Measurements from ENCODE around the gene OAF.
"Not testable (repeated sequence)": the region's sequence is repeated elsewhere in the genome, so short reads cannot be mapped to it uniquely, and the experiment has no call there.

The OAF gene

GRCh38 chr11:120210626-120211521 is at the start of gene OAF:
OAF (plus strand) TSS chr11:120211032; CDS start chr11:120211280, 248 bp downstream.
- no peak for FAIRE-seq

- FAIRE-seq: no peak
These were observed 43.2 kb upstream of the OAF start for GRCh38 chr11:120167659-120168058.

GRCh38 chr11:120168108-120168959 is 42.5 kb upstream of the OAF start:
- FAIRE-seq: no peak

GRCh38 chr11:120168960-120169681 is 41.7 kb upstream of the OAF start:
- FAIRE-seq: no peak

- FAIRE-seq: no peak
These were observed 40.7 kb upstream of the OAF start for GRCh38 chr11:120169981-120170698.

- no peak for FAIRE-seq
These were observed 40.0 kb upstream of the OAF start for GRCh38 chr11:120170741-120171261.

DNA sequence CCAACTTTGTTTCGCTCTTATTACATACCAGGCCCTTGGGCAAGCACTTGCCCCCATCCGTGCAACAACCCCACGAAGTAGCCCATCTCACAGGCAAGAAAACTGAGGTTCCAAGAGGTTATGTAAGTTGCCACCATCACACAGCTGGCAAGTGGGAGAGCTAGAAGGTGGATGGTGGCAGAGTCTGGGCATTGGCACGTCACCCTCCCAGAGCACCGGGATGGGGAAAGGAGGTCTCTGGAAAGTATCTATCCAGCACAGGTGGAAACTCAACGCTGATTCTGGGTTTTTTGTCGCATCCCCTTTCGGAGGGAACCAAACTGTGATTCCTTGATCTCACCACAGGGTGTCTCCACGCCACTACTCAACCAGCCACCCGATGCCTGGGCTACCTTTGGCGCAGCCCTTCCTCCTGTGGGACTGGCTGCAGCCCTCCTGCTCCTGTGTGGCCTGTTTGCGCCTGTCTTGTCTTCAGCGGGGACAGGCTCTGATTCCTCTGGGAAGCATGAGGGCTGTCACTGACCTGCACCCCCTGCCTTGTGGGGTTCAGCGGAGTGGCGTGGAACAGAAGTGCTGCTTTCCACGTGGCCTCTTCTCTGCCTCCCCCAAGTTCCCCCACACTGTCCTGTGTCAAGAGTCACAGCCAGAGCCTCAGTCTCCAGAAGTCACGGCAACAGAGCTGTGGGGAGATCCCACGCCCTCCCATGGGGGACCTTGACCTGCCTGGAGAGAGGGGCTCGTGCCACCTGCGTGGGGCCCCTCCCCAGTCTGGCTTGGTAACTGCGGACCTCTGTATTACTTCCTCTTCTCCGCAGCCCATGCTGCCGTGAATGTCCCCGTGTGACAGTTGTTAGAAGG is 38.5 kb upstream of the OAF start:
- FAIRE-seq: no peak

DNA sequence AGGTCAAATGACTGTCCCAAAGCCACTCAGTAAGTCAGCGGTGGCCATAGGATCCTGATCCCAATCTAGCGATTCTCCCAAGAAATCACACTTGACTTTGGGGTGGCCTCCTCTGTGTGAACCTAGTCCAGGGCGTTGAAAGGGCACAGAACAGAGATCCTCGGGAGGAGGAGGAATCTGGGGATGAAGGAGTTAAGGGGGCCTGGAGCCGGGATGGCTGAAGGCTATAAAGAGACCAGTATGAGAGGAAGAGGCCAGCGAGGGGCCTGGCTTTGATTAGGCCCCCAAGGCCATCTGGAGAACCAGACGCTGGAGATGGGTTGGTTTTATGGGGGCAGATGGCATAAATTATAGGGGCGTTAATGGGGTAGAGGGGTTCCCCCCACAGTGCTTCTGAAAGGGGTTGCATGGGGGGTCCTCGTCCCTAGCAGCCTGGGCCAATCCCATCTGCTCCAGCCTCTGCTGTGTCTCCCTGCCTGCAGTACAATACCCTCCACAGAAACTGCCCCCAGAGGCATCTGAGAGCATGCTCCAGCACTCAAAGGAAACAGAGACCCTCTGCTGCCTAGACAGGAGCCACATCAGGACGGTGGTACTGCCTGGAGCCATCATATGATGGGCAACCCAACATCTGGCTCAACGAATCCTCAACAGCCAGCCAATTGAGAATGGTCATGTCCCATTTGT is 37.7 kb upstream of the OAF start:
- FAIRE-seq: no peak

GRCh38 chr11:120173807-120174206 is 37.0 kb upstream of the OAF start:
- no peak for FAIRE-seq

GRCh38 chr11:120174866-120175265 is 36.0 kb upstream of the OAF start:
- no peak for FAIRE-seq

DNA sequence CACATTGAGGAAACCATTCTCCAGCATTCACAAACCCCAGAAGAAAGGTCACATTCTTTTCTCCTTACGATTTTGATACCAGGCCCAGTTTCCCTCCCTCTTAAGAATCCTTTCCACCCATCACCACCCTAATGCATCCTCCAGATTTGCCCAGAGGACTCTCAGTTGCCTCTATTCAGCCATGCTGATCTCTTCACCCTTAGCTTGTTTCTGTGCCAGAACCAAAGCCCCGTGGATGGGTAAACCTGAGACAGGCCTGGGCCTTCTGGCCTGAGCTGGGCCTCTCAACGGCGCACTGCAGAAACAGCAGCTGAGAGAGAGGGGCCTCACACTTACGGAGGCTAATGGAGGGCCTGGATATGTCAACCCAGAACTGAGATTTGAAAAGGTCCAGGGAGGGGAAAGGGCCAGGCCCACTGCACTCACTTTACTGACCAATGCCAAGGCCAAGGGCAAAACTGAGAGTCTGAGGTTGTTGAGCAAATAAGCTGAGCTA is 32.2 kb upstream of the OAF start:
- FAIRE-seq: no peak

- no peak for FAIRE-seq
These were observed 31.7 kb upstream of the OAF start for GRCh38 chr11:120179057-120179672.

DNA sequence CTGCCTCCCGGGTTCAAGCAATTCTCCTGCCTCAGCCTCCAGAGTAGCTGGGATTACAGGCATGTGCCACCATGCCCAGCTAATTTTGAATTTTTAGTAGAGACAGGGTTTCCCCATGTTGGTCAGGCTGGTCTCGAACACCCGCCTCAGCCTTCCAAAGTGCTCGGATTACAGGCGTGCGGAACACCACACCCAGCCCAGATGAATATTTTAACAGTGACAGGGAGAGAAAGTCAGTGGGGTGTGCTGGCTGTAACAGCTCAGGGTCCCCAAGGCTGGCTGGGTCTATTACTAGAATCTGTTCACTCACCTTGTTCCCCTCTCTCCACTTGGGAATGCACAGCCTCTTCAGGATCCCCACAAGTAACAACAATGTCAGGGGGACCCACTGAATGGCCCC is 30.8 kb upstream of the OAF start:
- FAIRE-seq: not testable (repeated sequence)

DNA sequence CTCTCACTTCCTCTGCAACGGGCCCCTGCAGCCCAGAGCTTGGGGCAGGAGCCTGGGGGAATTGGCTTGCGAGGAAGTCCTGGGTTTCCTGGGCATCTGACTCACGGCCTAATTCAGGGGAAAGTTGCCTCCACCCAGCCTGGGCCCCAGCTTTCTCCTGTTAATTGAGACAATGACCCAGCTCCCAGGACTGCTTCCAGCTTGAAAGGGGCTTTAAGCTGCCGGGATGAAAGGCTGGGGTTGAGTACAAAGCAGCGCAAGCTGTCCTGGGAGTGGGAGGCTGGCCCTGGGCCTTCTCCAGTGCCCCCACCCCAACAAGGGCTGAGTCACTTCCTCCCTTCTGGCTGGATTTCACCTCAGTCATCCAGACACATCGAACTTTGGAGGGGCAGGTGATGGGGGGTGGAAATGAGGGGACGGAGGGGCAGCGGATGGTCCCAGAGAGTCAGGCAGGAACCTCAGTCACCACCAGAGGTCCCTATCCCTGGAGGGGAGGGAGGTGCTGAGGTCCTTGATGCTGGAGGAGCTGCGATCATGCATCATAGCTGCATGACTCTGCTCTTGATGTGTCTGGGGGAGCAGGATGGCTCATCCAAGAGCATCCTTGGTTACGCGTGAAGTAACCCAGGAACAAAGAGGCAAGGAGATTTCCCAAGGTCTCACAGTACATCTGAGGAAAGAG is 30.1 kb upstream of the OAF start:
- no peak for FAIRE-seq

- FAIRE-seq: no peak
These were observed 29.4 kb upstream of the OAF start for GRCh38 chr11:120181376-120181975.

- FAIRE-seq: no peak
These were observed 28.5 kb upstream of the OAF start for GRCh38 chr11:120182372-120182771.

GRCh38 chr11:120182790-120183491 is 27.9 kb upstream of the OAF start:
- FAIRE-seq: no peak

GRCh38 chr11:120183701-120184141 is 27.1 kb upstream of the OAF start:
- no peak for FAIRE-seq
